Heart left ventricle (tissue), 16 donors: Measurements from ENCODE around the gene CERS1. TPM values are rescaled to one million over a fixed set of nuclear protein-coding genes. Genes with fewer than 3 reads are reported as not detected.
"Not testable (repeated sequence)": the region's sequence is repeated elsewhere in the genome, so short reads cannot be mapped to it uniquely, and the experiment has no call there.

Source experiments
- ATAC-seq, 4 donors: fragments of 200-7000 bp; cut with Tn5 transposase; one replicate each; pipeline ENCODE4 v1.9.1; 2020 to 2022; ENCODE audit warnings: moderate library complexity in 4 of 4, mild to moderate bottlenecking in 3 of 4, moderate number of reproducible peaks in 1 of 4
- DNase-seq, 5 donors: peaks; one replicate each; pipeline ENCODE4 v3.0.0-alpha.2; 2020
- H3K27ac ChIP-seq, 12 donors: fragments of 200-600 bp; sonication (generic) in 4 of 12; one replicate each; pipeline versions ENCODE4 v1.5.0 to v1.8.0; 2016 to 2022; ENCODE audit warnings: mild to moderate bottlenecking in 2 of 12
- H3K27me3 ChIP-seq, 9 donors: fragments of 200-600 bp; sonication (generic) in 2 of 9; one replicate each; pipeline versions ENCODE4 v1.5.1 to v1.8.0; 2016 to 2022; ENCODE audit warnings: mild to moderate bottlenecking in 3 of 9
- H3K36me3 ChIP-seq, 9 donors: fragments of 200-600 bp; sonication (generic) in 2 of 9; one replicate each; pipeline versions ENCODE4 v1.5.0 to v1.8.0; 2018 to 2022; ENCODE audit warnings: mild to moderate bottlenecking in 2 of 9
- H3K4me1 ChIP-seq, 12 donors: fragments of 200-600 bp; sonication (generic) in 4 of 12; one replicate each; pipeline versions ENCODE4 v1.5.0 to v1.8.0; 2016 to 2022; ENCODE audit warnings: mild to moderate bottlenecking in 3 of 12
- H3K4me3 ChIP-seq, 12 donors: fragments of 200-600 bp; sonication (generic) in 4 of 12; one replicate each; pipeline versions ENCODE4 v1.5.0 to v1.8.0; 2017 to 2022; ENCODE audit warnings: mild to moderate bottlenecking in 9 of 12, moderate library complexity in 4 of 12
- H3K9me3 ChIP-seq, 12 donors: fragments of 200-600 bp; sonication (generic) in 4 of 12; one replicate each; pipeline versions ENCODE4 v1.5.0 to v1.8.0; 2016 to 2022; ENCODE audit warnings: mild to moderate bottlenecking in 1 of 12
- CTCF ChIP-seq, 12 donors: fragments of 200-600 bp; sonication (generic) in 4 of 12; IDR thresholded peaks; one replicate each; pipeline versions ENCODE4 v1.5.0 to v1.8.0; 2018 to 2022; ENCODE audit warnings: antibody characterized with exemption in 12 of 12, mild to moderate bottlenecking in 5 of 12
- POLR2A ChIP-seq, 2 donors: fragments of 450-650 bp; IDR thresholded peaks; one replicate each; pipeline ENCODE4 v1.6.1; 2017; ENCODE audit warnings: antibody characterized with exemption in 2 of 2, mild to moderate bottlenecking in 2 of 2, moderate library complexity in 2 of 2
- WGBS, 4 donors: extraction: QIAGEN DNeasy Blood & Tissue Kit in 2 of 4; methylation state at CpG; one replicate each; pipeline versions ENCODE4 v1.1.5 to v1.1.7; 2013 to 2018; 5-methylcytosine and 5-hydroxymethylcytosine counted together
- intact Hi-C, 10 donors: fragments of 100-400 bp; cut with DNase I; formaldehyde crosslinking; loops; one replicate each; pipeline versions ENCODE4 v1.11.1 to v1.14.2; 2022
- polyA plus RNA-seq, 2 donors: library from polyadenylated mRNA; stranded (reverse); fragments of 200-250 nt; gene quantifications; one replicate each; pipeline ENCODE4 v1.2.3, GENCODE V29; 2013
- total RNA-seq, 9 donors: library from RNA; depleted of rRNA in 2 of 9; stranded (reverse); fragments of >200 nt in 2 of 9; fragmentation: NEBNext Ultra II Directional in 3 of 9; extraction: Animal tissue kit (Norgen Biotek cat#: 25700) in 3 of 9; gene quantifications; one replicate each; pipeline versions ENCODE4 v1.1.0 to v1.2.4, GENCODE V29; 2016 to 2023
- donor health status: ischemic (EF 13 %, LVEDD 7.1; RV severe dilation, severe dysfunction).
- donor health status: healthy with polysubstance abuse.
- donor health status: DM: no; HTN: yes; CAD: no.
- donor health status: DM: no; HTN: no; CAD: no.
- donor health status: ischemic (EF 25% LVEDD 6.9; RV normal size, moderate dysfunction).
- donor health status: ischemic (EF 25% LVEDD 5.7; RV mildly dilated, moderate dysfunction).
- donor health status: healthy.
- donor health status: DM: yes; HTN: yes; CAD: no.
- donor health status: ischemic (EF 35%, LVEDD 5.7; RV mildly dilated, moderate dysfunction).
- donor health status: nonischemic (EF 11% LVEDD 7.7; RV severe dilation, severe dysfunction).
- donor health status: DM: yes; HTN: yes; CAD: no.
- donor health status: PGD.
- donor health status: ischemic (EF 29% LVEDD 5.4; RV normal size, mild dysfunction).
- donor health status: nonischemic (EF 23%, LVEDD 6.1; RV moderate dilation, normal function).

The CERS1 gene
- total and polyA plus RNA-seq, 11 donors, result 0.21 to 2.1 (median 0.52) TPM

GRCh38 chr19:18903156-18904037, 7.4 kb upstream of the CERS1 start:
- ATAC-seq (no peak), DNase-seq (no peak)
- Histone ChIP-seq H3K9me3 (no peaks in the 10 kb centered on the region), H3K4me3 (no peak overlapping the region), H3K27me3 (no peaks in the 10 kb centered on the region), H3K27ac (no peak overlapping the region), H3K4me1 (no peaks in the 10 kb centered on the region), H3K36me3 (peaks cover 0 to 87% (median 54%) of the 10 kb centered on the region in 9 donors)
- TF ChIP-seq POLR2A (IDR thresholded peaks at IDR 0.05) (no peak), CTCF (IDR thresholded peaks at IDR 0.05) (no peak)
- intact Hi-C loops, result no loop called here
- 91 to 92% (median 92%) methylated on average over 23 to 29 of the region's 29 CpGs for WGBS, 4 donors

- intact Hi-C loops, H3K27ac ChIP-seq, H3K4me1 ChIP-seq, H3K9me3 ChIP-seq, DNase-seq, ATAC-seq, H3K27me3 ChIP-seq, H3K4me3 ChIP-seq: not testable (repeated sequence)
- WGBS, 4 donors, result 93 to 98% (median 96%) methylated on average over 4 to 5 of the region's 5 CpGs
- H3K36me3 ChIP-seq, result peaks cover 0 to 78% (median 54%) of the 10 kb centered on the region in 9 donors
These were observed 6.6 kb upstream of the CERS1 start for GRCh38 chr19:18902519-18902918.

GRCh38 chr19:18901491-18901890, 5.5 kb upstream of the CERS1 start:
- intact Hi-C loops, result no loop called here
- peaks cover 0 to 68% (median 46%) of the 10 kb centered on the region in 9 donors for H3K36me3 ChIP-seq
- H3K9me3 ChIP-seq, result no peaks in the 10 kb centered on the region
- DNase-seq (no peak), ATAC-seq (no peak)
- H3K27me3 ChIP-seq, result peaks cover 0 to 3% (median 0%) of the 10 kb centered on the region in 9 donors
- no peak overlapping the region for H3K27ac ChIP-seq
- 92 to 97% (median 95%) methylated on average over 6 to 7 of the region's 7 CpGs for WGBS, 4 donors
- TF ChIP-seq POLR2A (IDR thresholded peaks at IDR 0.05), result no peak
- no peak for TF ChIP-seq CTCF (IDR thresholded peaks at IDR 0.05)
- H3K4me1 ChIP-seq, result peaks cover 0 to 2% (median 0%) of the 10 kb centered on the region in 12 donors
- H3K4me3 ChIP-seq, result no peak overlapping the region

DNA sequence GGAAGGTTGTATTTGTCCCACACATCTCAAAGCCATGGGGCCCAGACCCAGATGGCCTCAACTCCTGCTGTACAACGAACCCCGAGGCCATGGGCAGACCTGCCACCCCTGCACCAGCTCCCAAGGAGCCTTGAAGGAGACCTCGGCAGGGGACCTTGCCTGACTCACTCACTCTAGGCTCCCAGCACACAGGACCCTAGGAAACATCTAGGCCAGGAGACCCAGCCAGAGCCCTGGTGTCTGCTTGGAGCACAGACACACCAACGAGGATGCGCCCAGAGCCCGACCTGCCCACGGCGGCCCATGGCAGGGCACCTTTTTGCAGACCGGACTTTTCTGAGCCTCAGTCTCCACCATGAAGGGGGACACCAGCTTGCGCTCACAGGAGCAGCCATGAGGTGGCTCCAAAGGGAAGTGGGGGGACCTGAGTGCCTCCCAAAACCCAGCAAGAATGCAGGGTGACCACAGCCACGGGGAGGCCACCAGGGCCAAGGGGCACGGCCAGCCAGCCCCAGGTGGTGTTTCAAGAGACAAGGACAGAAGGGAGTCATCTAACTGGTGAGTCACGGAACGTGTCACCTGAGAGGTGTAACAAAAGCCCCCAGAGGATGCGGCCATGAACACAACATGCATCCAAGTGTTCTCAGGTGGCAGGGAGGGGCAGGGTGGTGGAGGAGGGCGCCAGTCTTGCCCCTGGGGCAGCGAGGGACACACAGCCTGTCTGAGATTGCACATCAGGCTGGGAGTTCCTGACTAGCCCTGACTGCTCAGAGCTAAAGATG, 4.9 kb upstream of the CERS1 start:
- Histone ChIP-seq H3K4me3 (no peak overlapping the region), H3K36me3 (peaks cover 0 to 62% (median 40%) of the 10 kb centered on the region in 9 donors), H3K27ac (no peak overlapping the region), H3K27me3 (peaks cover 0 to 6% (median 0%) of the 10 kb centered on the region in 9 donors), H3K4me1 (peaks cover 0 to 7% (median 0%) of the 10 kb centered on the region in 12 donors), H3K9me3 (no peaks in the 10 kb centered on the region)
- no peak for ATAC-seq
- WGBS, 4 donors, result 89 to 95% (median 91%) methylated on average over 15 to 17 of the region's 17 CpGs
- no peak for TF ChIP-seq POLR2A (IDR thresholded peaks at IDR 0.05)
- no peak for TF ChIP-seq CTCF (IDR thresholded peaks at IDR 0.05)
- no peak for DNase-seq
- intact Hi-C loops, result no loop called here
